ENCODE results near the gene CD27. TPM values are rescaled to one million over a fixed set of nuclear protein-coding genes. Genes with fewer than 3 reads are reported as not detected.

CD27 gene
- total RNA-seq, 1 donor: not detected

- no peak for TF ChIP-seq CTCF (IDR thresholded peaks at IDR 0.05; ENCODE audit: extremely low read depth, low read depth, low read length)
- H3K79me2 ChIP-seq (ENCODE audit: insufficient read depth, low read length): peaks cover 18% of the 10 kb centered on the region
- H4K20me1 ChIP-seq (ENCODE audit: insufficient read depth, low read length): no peaks in the 10 kb centered on the region
- peak within 1 kb of the TSS; percentile 97 for H3K4me2 ChIP-seq (ENCODE audit: insufficient read depth, low read length)
- peaks cover 21% of the 10 kb centered on the region for H3K36me3 ChIP-seq (ENCODE audit: insufficient read depth, low read length)
- peak within 1 kb of the TSS; percentile 96 for H2AFZ ChIP-seq (ENCODE audit: low read length)
- no peaks in the 10 kb centered on the region for H3K27me3 ChIP-seq (ENCODE audit: insufficient read depth, low read length)
- H3K4me1 ChIP-seq (ENCODE audit: insufficient read depth, low read length): peaks cover 29% of the 10 kb centered on the region
- DNase-seq (ENCODE audit: insufficient read length, low spot score, missing footprints): peak; percentile 98
- H3K9me3 ChIP-seq (ENCODE audit: low read depth, low read length): no peaks in the 10 kb centered on the region
- peak within 1 kb of the TSS; percentile 90 for H3K27ac ChIP-seq (ENCODE audit: low read depth, low read length)
- peak within 1 kb of the TSS; percentile 97 for H3K4me3 ChIP-seq (ENCODE audit: insufficient read depth, low read length)
Observed at GRCh38 chr12:6451348-6452244, 6.8 kb downstream of the CD27 start, which contains the start of gene TAPBPL. TSS of gene TAPBPL (plus strand) at chr12:6452042. CDS start at chr12:6452249, 207 bp downstream.

GRCh38 chr12:6452245-6452943 lies 7.6 kb downstream of the CD27 start:
- no peak for TF ChIP-seq CTCF (IDR thresholded peaks at IDR 0.05; ENCODE audit: extremely low read depth, low read depth, low read length)
- Histone ChIP-seq H3K9me3 (ENCODE audit: low read depth, low read length) (no peaks in the 10 kb centered on the region), H2AFZ (ENCODE audit: low read length) (peak overlapping the region; percentile 96), H3K27me3 (ENCODE audit: insufficient read depth, low read length) (no peaks in the 10 kb centered on the region), H3K4me2 (ENCODE audit: insufficient read depth, low read length) (peak overlapping the region; percentile 97), H3K27ac (ENCODE audit: low read depth, low read length) (peak overlapping the region; percentile 90), H3K4me1 (ENCODE audit: insufficient read depth, low read length) (peaks cover 29% of the 10 kb centered on the region), H3K79me2 (ENCODE audit: insufficient read depth, low read length) (peaks cover 18% of the 10 kb centered on the region), H3K4me3 (ENCODE audit: insufficient read depth, low read length) (peak overlapping the region; percentile 97), H3K36me3 (ENCODE audit: insufficient read depth, low read length) (peaks cover 20% of the 10 kb centered on the region), H4K20me1 (ENCODE audit: insufficient read depth, low read length) (no peaks in the 10 kb centered on the region)
- DNase-seq (ENCODE audit: insufficient read length, low spot score, missing footprints): peak; percentile 83

- Histone ChIP-seq H4K20me1 (ENCODE audit: insufficient read depth, low read length) (no peaks in the 10 kb centered on the region), H3K4me2 (ENCODE audit: insufficient read depth, low read length) (peak overlapping the region; percentile 97), H3K4me3 (ENCODE audit: insufficient read depth, low read length) (peak overlapping the region; percentile 97), H2AFZ (ENCODE audit: low read length) (peak overlapping the region; percentile 96), H3K9me3 (ENCODE audit: low read depth, low read length) (no peaks in the 10 kb centered on the region), H3K4me1 (ENCODE audit: insufficient read depth, low read length) (peaks cover 29% of the 10 kb centered on the region), H3K36me3 (ENCODE audit: insufficient read depth, low read length) (peaks cover 20% of the 10 kb centered on the region), H3K27ac (ENCODE audit: low read depth, low read length) (peak overlapping the region; percentile 90), H3K79me2 (ENCODE audit: insufficient read depth, low read length) (peaks cover 18% of the 10 kb centered on the region), H3K27me3 (ENCODE audit: insufficient read depth, low read length) (no peaks in the 10 kb centered on the region)
- no peak for TF ChIP-seq CTCF (IDR thresholded peaks at IDR 0.05; ENCODE audit: extremely low read depth, low read depth, low read length)
- no peak for DNase-seq (ENCODE audit: insufficient read length, low spot score, missing footprints)
Observed at GRCh38 chr12:6452944-6453630, 8.3 kb downstream of the CD27 start.

Data from osteoblast (primary cell).